HepG2 (cell line): ENCODE data around the gene RRAD. TPM values are rescaled to one million over a fixed set of nuclear protein-coding genes. Genes with fewer than 3 reads are reported as not detected.

ENCODE experiments used
- ARID2 ChIP-seq: sonication (generic); formaldehyde crosslinking; IDR thresholded peaks from 2 replicates; pipeline ENCODE4 v1.8.1; 2022; ENCODE audit warnings: mild to moderate bottlenecking, missing genetic modification reagents, borderline replicate concordance
- CBFB ChIP-seq: sonication (generic); formaldehyde crosslinking; IDR thresholded peaks from 2 replicates; pipeline ENCODE4 v1.4.0; 2020; ENCODE audit warnings: missing genetic modification reagents
- DR1 ChIP-seq: sonication (generic); formaldehyde crosslinking; IDR thresholded peaks from 2 replicates; pipeline ENCODE4 v1.8.0; 2021; ENCODE audit warnings: mild to moderate bottlenecking, missing genetic modification reagents, inconsistent platforms
- GABPB1 ChIP-seq: IDR thresholded peaks from 2 replicates; pipeline ENCODE4 v1.6.1; 2016; ENCODE audit warnings: mild to moderate bottlenecking, missing genetic modification reagents, moderate library complexity, missing compliant biosample characterization
- GTF3A ChIP-seq: sonication (generic); formaldehyde crosslinking; conservative IDR thresholded peaks from 2 replicates; pipeline ENCODE4 v1.4.0; 2020; ENCODE audit warnings: mild to moderate bottlenecking, missing genetic modification reagents
- IKZF4 ChIP-seq: sonication (generic); formaldehyde crosslinking; IDR thresholded peaks from 2 replicates; pipeline ENCODE4 v1.5.1; 2020; ENCODE audit warnings: borderline replicate concordance, mild to moderate bottlenecking, low read depth, missing genetic modification reagents; ENCODE audit errors: not compliant biosample characterization
- MBD4 ChIP-seq: IDR thresholded peaks from 2 replicates; pipeline ENCODE4 v1.6.1; 2012; ENCODE audit warnings: low read length, inconsistent platforms, borderline replicate concordance
- MXD3 ChIP-seq: IDR thresholded peaks from 2 replicates; pipeline ENCODE4 v1.6.1; 2016; ENCODE audit warnings: mild to moderate bottlenecking, missing biosample characterization, missing genetic modification reagents
- PBX2 ChIP-seq: IDR thresholded peaks from 2 replicates; pipeline ENCODE4 v1.6.1; 2016; ENCODE audit warnings: control low read depth
- RCOR2 ChIP-seq: IDR thresholded peaks from 2 replicates; pipeline ENCODE4 v1.6.1; 2016; ENCODE audit warnings: missing biosample characterization, missing genetic modification reagents
- SIX1 ChIP-seq: sonication (generic); formaldehyde crosslinking; IDR thresholded peaks from 2 replicates; pipeline ENCODE4 v1.4.0; 2020; ENCODE audit warnings: missing genetic modification reagents, borderline replicate concordance
- SP5 ChIP-seq: IDR thresholded peaks from 2 replicates; pipeline ENCODE4 v1.6.1; 2016; ENCODE audit warnings: low read depth, borderline replicate concordance
- SPEN ChIP-seq: sonication (generic); formaldehyde crosslinking; IDR thresholded peaks from 2 replicates; pipeline ENCODE4 v1.5.1; 2020; ENCODE audit warnings: low read depth, mild to moderate bottlenecking, missing genetic modification reagents
- SUZ12 ChIP-seq: fragments of 150-350 bp; IDR thresholded peaks from 2 replicates; pipeline ENCODE4 v1.6.1; 2014; ENCODE audit warnings: low read depth, low read length
- ZBTB3 ChIP-seq: sonication (generic); formaldehyde crosslinking; IDR thresholded peaks from 2 replicates; pipeline ENCODE4 v1.4.0; 2020; ENCODE audit warnings: low read depth, mild to moderate bottlenecking, moderate library complexity, missing genetic modification reagents, borderline replicate concordance
- ZNF280D ChIP-seq: sonication (generic); formaldehyde crosslinking; IDR thresholded peaks from 2 replicates; pipeline ENCODE4 v1.5.1; 2020; ENCODE audit warnings: mild to moderate bottlenecking, missing genetic modification reagents
- ZNF33B ChIP-seq: sonication (generic); formaldehyde crosslinking; IDR thresholded peaks from 2 replicates; pipeline ENCODE4 v1.5.1; 2020; ENCODE audit warnings: mild to moderate bottlenecking, missing genetic modification reagents
- ZNF503 ChIP-seq: sonication (generic); formaldehyde crosslinking; IDR thresholded peaks from 2 replicates; pipeline ENCODE4 v1.4.0; 2020; ENCODE audit warnings: missing genetic modification reagents
- ZNF510 ChIP-seq: sonication (generic); formaldehyde crosslinking; IDR thresholded peaks from 2 replicates; pipeline ENCODE4 v1.4.0; 2020; ENCODE audit warnings: low read depth, mild to moderate bottlenecking, missing genetic modification reagents
- ZNF572 ChIP-seq: sonication (generic); formaldehyde crosslinking; IDR thresholded peaks from 2 replicates; pipeline ENCODE4 v1.5.1; 2020; ENCODE audit warnings: mild to moderate bottlenecking, missing genetic modification reagents
- polyA plus RNA-seq, 8 experiments: library from polyadenylated mRNA; depleted of rRNA in 3 of 8; stranded (reverse) in 7 of 8; unstranded in 1 of 8; fragments of >200 nt; fragmentation: Illumina TruSeq in 4 of 8; extraction: Trizol in 4 of 8; gene quantifications; 2 replicates each; pipeline versions ENCODE4 v1.2.1 to v1.2.3, GENCODE V29; 2011 to 2016; ENCODE audit warnings: low read depth in 4 of 8, missing spikeins in 1 of 8, mixed read lengths in 1 of 8; ENCODE audit not compliant: insufficient read depth in 1 of 8
- total RNA-seq, 5 experiments: library from RNA; depleted of rRNA; stranded (reverse); fragments of >200 nt; fragmentation: Illumina TruSeq; extraction: Trizol; gene quantifications; 2 replicates each; pipeline ENCODE4 v1.2.3, GENCODE V29; 2016; ENCODE audit warnings: low read depth in 1 of 5

The RRAD gene
- total and polyA plus RNA-seq, 2 of the 13 experiments (the other 11 are each of a cell fraction or from before 2014, with no cell fraction given), result 0.80 to 1.1 TPM

GRCh38 chr16:66880288-66881013 is 44.9 kb downstream of the RRAD start, which contains the start of gene PDP2 (continued):
- TF ChIP-seq ZNF503 (CRISPR knock-in tag) (peak; percentile 68; the same call in 1 of the 2 replicates), SPEN (CRISPR knock-in tag) (peak; percentile 87), MBD4 (no peak), DR1 (peak; percentile 58; the same call in 1 of the 2 replicates), CBFB (CRISPR knock-in tag) (peak; percentile 77; the same call in 1 of the 2 replicates), RCOR2 (CRISPR knock-in tag) (0 out of 2 replicates have a peak, but pooled peaks have one; percentile 7), ZNF280D (CRISPR knock-in tag) (peak; percentile 67; the same call in 1 of the 2 replicates), ARID2 (CRISPR knock-in tag) (0 out of 2 replicates have a peak, but pooled peaks have one; percentile 49), MXD3 (CRISPR knock-in tag) (peak; percentile 97), SUZ12 (no peak), IKZF4 (CRISPR knock-in tag) (peak; percentile 97), PBX2 (CRISPR knock-in tag) (peak; percentile 100), ZNF33B (CRISPR knock-in tag) (peak; percentile 87; the same call in 1 of the 2 replicates), ZNF572 (CRISPR knock-in tag) (peak; percentile 12; the same call in 1 of the 2 replicates), ZNF510 (CRISPR knock-in tag) (peak; percentile 94; the same call in 1 of the 2 replicates), GABPB1 (CRISPR knock-in tag) (peak; percentile 88), SIX1 (peak; percentile 37; the same call in 1 of the 2 replicates), GTF3A (CRISPR knock-in tag) (0 out of 2 replicates have a peak, but pooled peaks have one; percentile 30), SP5 (peak; percentile 73), ZBTB3 (CRISPR knock-in tag) (no peak)
